Measurements from ENCODE around the gene PRXL2B. TPM values are rescaled to one million over a fixed set of nuclear protein-coding genes. Genes with fewer than 3 reads are reported as not detected.

Gene PRXL2B
- total and polyA plus RNA-seq, 4 donors: 4.6 to 10.2 (median 8.1) TPM

GRCh38 chr1:2590233-2591141 is 3.9 kb downstream of the PRXL2B start:
- TF ChIP-seq, protein P1, sequence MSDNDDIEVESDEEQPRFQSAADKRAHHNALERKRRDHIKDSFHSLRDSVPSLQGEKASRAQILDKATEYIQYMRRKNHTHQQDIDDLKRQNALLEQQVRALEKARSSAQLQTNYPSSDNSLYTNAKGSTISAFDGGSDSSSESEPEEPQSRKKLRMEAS (IDR thresholded peaks at IDR 0.05): no peak
- no peak for TF ChIP-seq REST (IDR thresholded peaks at IDR 0.05)
- TF ChIP-seq, protein P2, sequence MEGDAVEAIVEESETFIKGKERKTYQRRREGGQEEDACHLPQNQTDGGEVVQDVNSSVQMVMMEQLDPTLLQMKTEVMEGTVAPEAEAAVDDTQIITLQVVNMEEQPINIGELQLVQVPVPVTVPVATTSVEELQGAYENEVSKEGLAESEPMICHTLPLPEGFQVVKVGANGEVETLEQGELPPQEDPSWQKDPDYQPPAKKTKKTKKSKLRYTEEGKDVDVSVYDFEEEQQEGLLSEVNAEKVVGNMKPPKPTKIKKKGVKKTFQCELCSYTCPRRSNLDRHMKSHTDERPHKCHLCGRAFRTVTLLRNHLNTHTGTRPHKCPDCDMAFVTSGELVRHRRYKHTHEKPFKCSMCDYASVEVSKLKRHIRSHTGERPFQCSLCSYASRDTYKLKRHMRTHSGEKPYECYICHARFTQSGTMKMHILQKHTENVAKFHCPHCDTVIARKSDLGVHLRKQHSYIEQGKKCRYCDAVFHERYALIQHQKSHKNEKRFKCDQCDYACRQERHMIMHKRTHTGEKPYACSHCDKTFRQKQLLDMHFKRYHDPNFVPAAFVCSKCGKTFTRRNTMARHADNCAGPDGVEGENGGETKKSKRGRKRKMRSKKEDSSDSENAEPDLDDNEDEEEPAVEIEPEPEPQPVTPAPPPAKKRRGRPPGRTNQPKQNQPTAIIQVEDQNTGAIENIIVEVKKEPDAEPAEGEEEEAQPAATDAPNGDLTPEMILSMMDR (IDR thresholded peaks at IDR 0.05; ENCODE audit: low read depth, low read length, missing input control): no peak
- no peaks in the 10 kb centered on the region for H3K9me3 ChIP-seq (ENCODE audit: control insufficient read depth in 4 of 4, low read length in 3 of 4)
- peaks cover 0 to 9% (median 3%) of the 10 kb centered on the region in 4 donors for H3K4me1 ChIP-seq (ENCODE audit: control insufficient read depth in 4 of 4, insufficient read depth in 4 of 4, low read length in 3 of 4)
- H3K27ac ChIP-seq (ENCODE audit: low read depth in 1 of 2, low read length in 2 of 2): no peak overlapping the region
- no peak overlapping the region for H3K4me3 ChIP-seq (ENCODE audit: low read depth in 1 of 3, low read length in 3 of 3)
- H3K9ac ChIP-seq (ENCODE audit: low read depth in 1 of 2, low read length in 2 of 2): no peak overlapping the region
- no peak for DNase-seq (ENCODE audit: low spot score)
- 97% methylated on average over 31 of the region's 31 CpGs for WGBS
- H3K27me3 ChIP-seq (ENCODE audit: control insufficient read depth in 4 of 4, insufficient read depth in 4 of 4, low read length in 3 of 4): no peaks in the 10 kb centered on the region
- H3K36me3 ChIP-seq (ENCODE audit: control insufficient read depth in 4 of 4, insufficient read depth in 3 of 4, low read depth in 1 of 4, low read length in 3 of 4): peaks cover 0 to 2% (median 0%) of the 10 kb centered on the region in 4 donors

DNA sequence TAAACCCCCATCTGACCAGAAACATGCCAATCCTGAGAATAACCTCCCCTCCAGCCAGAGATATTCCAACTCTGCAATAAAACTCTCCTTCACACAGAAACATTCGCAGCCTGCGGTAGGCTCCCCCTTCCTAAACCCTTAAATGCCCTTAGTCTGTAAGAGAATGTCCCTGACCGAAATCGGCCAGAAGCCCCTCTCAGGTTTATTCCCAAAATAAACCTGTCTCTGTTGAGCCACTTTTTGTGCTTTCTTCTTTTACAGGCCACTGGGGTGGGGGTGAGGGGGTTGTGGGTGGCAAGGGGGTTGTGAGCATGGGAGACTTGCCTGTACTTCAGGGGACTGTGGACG is 4.6 kb downstream of the PRXL2B start:
- TF ChIP-seq ZBTB33 (IDR thresholded peaks at IDR 0.05): no peak
- no peaks in the 10 kb centered on the region for H3K9me3 ChIP-seq (ENCODE audit: control insufficient read depth in 4 of 4, low read length in 3 of 4)
- H3K4me1 ChIP-seq (ENCODE audit: control insufficient read depth in 4 of 4, insufficient read depth in 4 of 4, low read length in 3 of 4): peaks cover 0 to 9% (median 3%) of the 10 kb centered on the region in 4 donors
- DNase-seq (ENCODE audit: low spot score): no peak
- H3K27me3 ChIP-seq (ENCODE audit: control insufficient read depth in 4 of 4, insufficient read depth in 4 of 4, low read length in 3 of 4): no peaks in the 10 kb centered on the region
- H3K4me3 ChIP-seq (ENCODE audit: low read depth in 1 of 3, low read length in 3 of 3): no peak overlapping the region
- H3K27ac ChIP-seq (ENCODE audit: low read depth in 1 of 2, low read length in 2 of 2): no peak overlapping the region
- 94% methylated on average over 5 of the region's 5 CpGs for WGBS
- H3K9ac ChIP-seq (ENCODE audit: low read depth in 1 of 2, low read length in 2 of 2): no peak overlapping the region
- H3K36me3 ChIP-seq (ENCODE audit: control insufficient read depth in 4 of 4, insufficient read depth in 3 of 4, low read depth in 1 of 4, low read length in 3 of 4): peaks cover 0 to 2% (median 0%) of the 10 kb centered on the region in 4 donors

DNA sequence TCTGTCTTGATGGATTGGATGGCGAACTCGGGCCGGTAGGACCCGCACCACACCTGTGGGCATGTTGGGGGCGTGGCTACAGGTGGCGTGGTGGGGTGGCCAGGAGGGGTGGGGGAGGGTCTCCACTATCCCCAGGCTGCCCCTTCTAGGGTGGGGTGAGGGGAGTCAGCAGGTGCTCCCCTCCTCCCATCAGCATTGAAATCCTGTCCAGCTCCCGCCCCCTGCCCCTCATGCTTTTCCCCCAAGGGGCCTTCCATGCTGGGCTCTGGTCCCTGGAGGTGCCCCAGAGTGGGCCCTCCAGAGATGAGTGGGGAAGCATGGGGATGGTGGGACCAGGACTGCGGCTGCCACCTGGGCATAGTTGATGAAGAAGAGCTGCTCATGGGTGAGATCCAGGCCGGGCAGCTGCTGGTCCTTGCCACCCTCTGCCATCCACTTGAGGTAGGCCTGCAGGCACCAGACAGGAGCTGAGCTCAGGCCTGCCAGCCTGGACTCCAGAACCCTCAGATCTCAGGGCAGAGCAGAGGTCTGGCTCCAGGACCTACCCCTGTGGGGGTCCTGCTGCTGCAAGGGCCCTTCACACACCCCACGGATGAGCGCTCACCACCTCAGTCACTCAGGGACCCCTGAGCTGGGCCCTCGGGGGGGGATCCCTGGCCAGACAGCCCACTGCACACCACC is 5.1 kb downstream of the PRXL2B start:
- no peak for DNase-seq (ENCODE audit: low spot score)
- H3K4me3 ChIP-seq (ENCODE audit: low read depth in 1 of 3, low read length in 3 of 3): no peak overlapping the region
- TF ChIP-seq SP1 (IDR thresholded peaks at IDR 0.05): no peak
- TF ChIP-seq NR2F2 (IDR thresholded peaks at IDR 0.05): no peak
- no peak for TF ChIP-seq GABPA (IDR thresholded peaks at IDR 0.05 in 1 of 2, conservative IDR thresholded peaks at IDR 0.05 in 1 of 2)
- no peak for TF ChIP-seq RAD21 (IDR thresholded peaks at IDR 0.05)
- no peak for TF ChIP-seq FOXA2 (IDR thresholded peaks at IDR 0.05)
- no peaks in the 10 kb centered on the region for H3K27me3 ChIP-seq (ENCODE audit: control insufficient read depth in 4 of 4, insufficient read depth in 4 of 4, low read length in 3 of 4)
- peaks cover 0 to 2% (median 0%) of the 10 kb centered on the region in 4 donors for H3K36me3 ChIP-seq (ENCODE audit: control insufficient read depth in 4 of 4, insufficient read depth in 3 of 4, low read depth in 1 of 4, low read length in 3 of 4)
- 93% methylated on average over 12 of the region's 12 CpGs for WGBS
- H3K27ac ChIP-seq (ENCODE audit: low read depth in 1 of 2, low read length in 2 of 2): no peak overlapping the region
- H3K9me3 ChIP-seq (ENCODE audit: control insufficient read depth in 4 of 4, low read length in 3 of 4): no peaks in the 10 kb centered on the region
- no peak overlapping the region for H3K9ac ChIP-seq (ENCODE audit: low read depth in 1 of 2, low read length in 2 of 2)
- peaks cover 0 to 8% (median 3%) of the 10 kb centered on the region in 4 donors for H3K4me1 ChIP-seq (ENCODE audit: control insufficient read depth in 4 of 4, insufficient read depth in 4 of 4, low read length in 3 of 4)
